Type B pancreatic cell (in vitro differentiated cells): ENCODE measurements around the gene FBXO30. TPM values are rescaled to one million over a fixed set of nuclear protein-coding genes. Genes with fewer than 3 reads are reported as not detected.

Source experiments
- DNase-seq: peaks from one replicate; pipeline ENCODE4 v3.0.0; 2021; ENCODE audit warnings: mixed read lengths; ENCODE audit not compliant: unreplicated experiment; ENCODE audit errors: extremely low spot score
- H3K27ac Mint-ChIP-seq: 2 replicates; pipeline ENCODE4 v1.8.0; 2021; ENCODE audit warnings: mild to moderate bottlenecking, mixed read lengths
- H3K27me3 Mint-ChIP-seq: 2 replicates; pipeline ENCODE4 v1.8.0; 2021; ENCODE audit warnings: mixed read lengths
- H3K36me3 Mint-ChIP-seq: 2 replicates; pipeline ENCODE4 v1.8.0; 2021; ENCODE audit warnings: mixed read lengths
- H3K4me1 Mint-ChIP-seq: one replicate; pipeline ENCODE4 v1.8.0; 2021; ENCODE audit warnings: mixed read lengths; ENCODE audit not compliant: unreplicated experiment
- H3K4me3 Mint-ChIP-seq: 2 replicates; pipeline ENCODE4 v1.8.0; 2021; ENCODE audit warnings: mild to moderate bottlenecking, mixed read lengths
- H3K9me3 Mint-ChIP-seq: 2 replicates; pipeline ENCODE4 v1.8.0; 2021; ENCODE audit warnings: mixed read lengths
- CTCF ChIP-seq: fragments of 200-600 bp; sonication (generic); conservative IDR thresholded peaks from 2 replicates; pipeline ENCODE4 v1.5.0; 2021; ENCODE audit warnings: antibody characterized with exemption, mild to moderate bottlenecking
- total RNA-seq: library from RNA; stranded (reverse); gene quantifications from 2 replicates; pipeline ENCODE4 v1.2.1, GENCODE V29; 2021; ENCODE audit warnings: low replicate concordance

FBXO30 gene
- total RNA-seq, 1 donor from 2014 or later: 11.6 TPM

DNA sequence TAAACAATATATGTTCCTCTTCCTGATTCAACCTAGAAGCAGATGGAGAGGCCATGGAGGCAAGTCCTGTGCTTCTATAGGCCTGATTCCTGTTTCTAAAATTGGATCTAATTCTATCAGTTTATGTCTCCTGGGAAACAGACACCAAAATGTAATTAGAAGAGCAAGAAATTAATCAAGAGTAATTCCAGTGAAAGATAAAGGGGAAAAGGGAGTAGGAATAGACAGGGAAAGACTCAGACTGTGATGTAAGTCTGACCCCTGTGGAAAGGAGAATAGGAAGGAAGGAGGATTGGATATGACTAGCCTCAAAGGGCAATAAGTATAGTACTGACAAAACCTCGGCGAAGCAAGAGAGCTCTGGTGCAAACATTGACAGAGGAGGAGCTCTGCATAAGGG is 33.9 kb upstream of the FBXO30 start:
- no peak overlapping the region for H3K27ac Mint-ChIP-seq
- no peak for DNase-seq
- peaks cover 4% of the 10 kb centered on the region for H3K9me3 Mint-ChIP-seq
- H3K27me3 Mint-ChIP-seq: no peaks in the 10 kb centered on the region
- H3K36me3 Mint-ChIP-seq: no peaks in the 10 kb centered on the region
- TF ChIP-seq CTCF: no peak
- H3K4me1 Mint-ChIP-seq: no peaks in the 10 kb centered on the region
- no peak overlapping the region for H3K4me3 Mint-ChIP-seq

GRCh38 chr6:145845557-145845956 is 31.0 kb upstream of the FBXO30 start:
- Mint-ChIP-seq H3K36me3 (no peaks in the 10 kb centered on the region), H3K4me1 (no peaks in the 10 kb centered on the region), H3K9me3 (peaks cover 4% of the 10 kb centered on the region), H3K27me3 (no peaks in the 10 kb centered on the region), H3K27ac (no peak overlapping the region), H3K4me3 (no peak overlapping the region)
- TF ChIP-seq CTCF: no peak
- DNase-seq: no peak

DNA sequence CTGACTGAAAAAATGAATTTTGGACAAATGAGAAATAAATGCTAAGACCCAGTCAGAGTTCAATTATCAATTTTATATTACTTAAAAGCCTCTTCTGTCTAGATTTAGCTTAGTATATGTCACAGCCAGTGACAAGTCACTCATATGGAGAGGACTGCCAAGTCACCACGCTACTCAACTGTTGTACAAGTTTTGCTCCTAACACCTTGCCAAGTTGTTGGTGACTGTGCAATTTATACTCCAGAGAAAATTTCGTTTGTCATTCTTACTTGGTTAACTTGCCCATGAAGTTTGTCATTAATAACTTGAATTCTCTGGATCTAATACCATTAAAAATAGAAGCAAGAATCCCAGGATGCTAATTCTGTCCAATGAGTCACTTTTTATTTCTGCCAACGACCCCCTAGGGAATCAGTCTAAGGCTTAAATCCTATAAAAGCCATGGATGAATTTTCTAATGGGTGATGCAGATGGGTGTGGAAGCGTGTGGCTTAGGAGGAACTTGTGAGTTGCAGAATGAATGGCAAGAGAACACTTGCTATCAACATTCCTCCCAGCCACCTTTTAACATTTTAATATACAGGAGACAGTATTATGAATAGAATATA is 30.4 kb upstream of the FBXO30 start:
- Mint-ChIP-seq H3K27me3 (no peaks in the 10 kb centered on the region), H3K27ac (no peak overlapping the region), H3K36me3 (no peaks in the 10 kb centered on the region), H3K4me1 (no peaks in the 10 kb centered on the region), H3K4me3 (no peak overlapping the region), H3K9me3 (peaks cover 4% of the 10 kb centered on the region)
- TF ChIP-seq CTCF: no peak
- DNase-seq: no peak

DNA sequence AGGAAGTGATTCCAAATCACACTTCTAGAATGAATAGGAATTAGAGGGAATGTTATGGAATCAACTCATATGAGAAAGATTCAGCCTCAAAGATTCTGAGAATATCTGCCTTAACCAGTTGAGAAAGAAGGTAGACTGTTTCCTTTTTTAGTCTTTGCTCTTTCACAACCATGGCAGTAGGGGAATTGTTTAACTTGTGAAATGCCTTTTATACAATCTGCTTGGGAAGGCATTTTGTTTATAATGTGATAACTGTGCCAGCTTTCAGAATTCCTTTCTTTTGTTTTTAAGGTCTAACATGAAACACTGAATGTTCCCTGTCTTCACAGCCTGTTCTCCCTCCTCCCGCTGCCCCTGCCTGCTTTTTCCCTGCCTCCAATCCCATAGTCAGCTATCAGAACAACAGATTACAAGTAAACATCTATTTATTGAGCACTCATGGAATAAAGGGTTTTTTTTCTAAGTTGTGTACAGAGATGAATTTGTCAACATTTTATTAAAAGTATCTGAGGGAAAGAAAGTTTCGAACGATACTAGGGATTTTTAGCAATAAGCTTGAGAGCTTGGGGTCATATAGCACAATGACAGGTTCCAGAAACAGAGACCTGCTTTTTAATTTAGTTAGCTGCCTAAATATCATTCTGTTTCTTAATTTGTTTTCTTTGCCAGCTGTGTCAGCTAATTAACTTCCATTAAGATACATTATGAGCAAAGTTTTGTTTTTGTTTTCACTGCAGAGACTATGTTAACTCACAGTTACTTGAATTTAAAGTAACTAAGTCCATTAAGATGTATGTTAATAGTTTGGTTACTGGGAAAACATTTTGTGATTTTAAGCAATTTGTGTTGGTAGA is 28.3 kb upstream of the FBXO30 start:
- DNase-seq: no peak
- H3K4me3 Mint-ChIP-seq: no peak overlapping the region
- H3K4me1 Mint-ChIP-seq: no peaks in the 10 kb centered on the region
- no peaks in the 10 kb centered on the region for H3K9me3 Mint-ChIP-seq
- H3K27ac Mint-ChIP-seq: no peak overlapping the region
- no peak for TF ChIP-seq CTCF
- H3K36me3 Mint-ChIP-seq: no peaks in the 10 kb centered on the region
- H3K27me3 Mint-ChIP-seq: no peaks in the 10 kb centered on the region

- no peak for DNase-seq
- Mint-ChIP-seq H3K36me3 (no peaks in the 10 kb centered on the region), H3K4me1 (no peaks in the 10 kb centered on the region), H3K27me3 (no peaks in the 10 kb centered on the region), H3K4me3 (no peak overlapping the region), H3K9me3 (no peaks in the 10 kb centered on the region), H3K27ac (no peak overlapping the region)
- no peak for TF ChIP-seq CTCF
These were observed 27.1 kb upstream of the FBXO30 start for GRCh38 chr6:145841668-145842067.
